ENCODE results near the gene PCNA. TPM values are rescaled to one million over a fixed set of nuclear protein-coding genes. Genes with fewer than 3 reads are reported as not detected.
A peak's percentile ranks its signal among the peaks of the same experiment; 100 is the strongest.

The PCNA gene
- total and polyA plus RNA-seq, 10 of the 15 experiments (the other 5 are each of a cell fraction or from before 2014, with no cell fraction given), result 389 to 694 (median 540) TPM

GRCh38 chr20:5127859-5128424 is 8.2 kb upstream of the PCNA start:
- TF ChIP-seq DPF2 (IDR thresholded peaks at IDR 0.05), result no peak
- TF ChIP-seq HDGF (IDR thresholded peaks at IDR 0.05), result 0 out of 2 replicates have a peak, but pooled peaks have one; percentile 3
- no peak for TF ChIP-seq NRF1 (conservative IDR thresholded peaks at IDR 0.05; ENCODE audit: low read depth, low read length)
- TF ChIP-seq IKZF2 (IDR thresholded peaks at IDR 0.05), result no peak
- TF ChIP-seq ETV6 (conservative IDR thresholded peaks at IDR 0.05 in 1 of 2, IDR thresholded peaks at IDR 0.05 in 1 of 2; ENCODE audit: borderline replicate concordance in 1 of 2, low read depth in 1 of 2), result no peak
- no peak for TF ChIP-seq ZSCAN29 (IDR thresholded peaks at IDR 0.05)
- TF ChIP-seq IKZF1 (conservative IDR thresholded peaks at IDR 0.05), result no peak
- intact Hi-C loops (cut with micrococcal nuclease; ENCODE audit: unreplicated experiment) (loop anchor here (2.0 kb wide), 2 partner anchors 43 to 321 kb away; no protein-coding TSS in a partner anchor), in situ Hi-C loops (cut with MboI) (no loop called here)
- TSS peak; percentile 80 for BruUV-seq (replicated peaks)
- Histone ChIP-seq H3K36me3 (ENCODE audit: control insufficient read depth in 2 of 2, insufficient read depth in 2 of 2, low read length in 1 of 2) (peaks cover 0 to 6% of the 10 kb centered on the region in 2 experiments; a peak in 1 of 4 replicates), H2AFZ (ENCODE audit: control insufficient read depth, low read depth, low read length) (peak overlapping the region; percentile 85), H3K27ac (ENCODE audit: control insufficient read depth, insufficient read depth) (peak overlapping the region; percentile 87), H3K4me1 (ENCODE audit: control insufficient read depth, insufficient read depth, low read length) (peaks cover 16% of the 10 kb centered on the region), H3K9me3 (replicated peaks; ENCODE audit: control insufficient read depth, insufficient read depth, low read length) (no peaks in the 10 kb centered on the region), H3K4me3 (peak overlapping the region; percentile 88), H3K27me3 (replicated peaks in 1 of 2; ENCODE audit: control insufficient read depth in 2 of 2, insufficient read depth in 2 of 2, low read length in 1 of 2) (no peaks in the 10 kb centered on the region), H3K9ac (ENCODE audit: control insufficient read depth, insufficient read depth, low read length) (peak overlapping the region; percentile 89), H4K20me1 (ENCODE audit: control insufficient read depth, insufficient read depth) (no peaks in the 10 kb centered on the region), H3K79me2 (ENCODE audit: control insufficient read depth, insufficient read depth, low read length) (peaks cover 30% of the 10 kb centered on the region), H3K4me2 (ENCODE audit: control insufficient read depth, insufficient read depth) (peak overlapping the region; percentile 94)
- POLR2A ChIA-PET, result interaction anchor here (0.7 to 2.1 kb wide), 11 partner anchors 8 to 156 kb away, joined by 3 to 30 read pairs (median 4); no protein-coding TSS in a partner anchor
- SMC1A ChIA-PET (ENCODE audit: uncharacterized antibody, unreplicated experiment), result interaction anchor here (1.0 to 6.0 kb wide), 12 partner anchors 8 to 320 kb away, joined by 3 to 229 read pairs (median 12); partner anchors contain the start of gene PCNA
- WGBS (ENCODE audit: insufficient coverage, insufficient replicate concordance, low lambda C conversion rate, missing lambda C conversion rate), result 14% methylated on average over 6 of the region's 6 CpGs
- DNase-seq (ENCODE audit: low read depth, low spot score) (no peak), FAIRE-seq (peak; percentile 91), ATAC-seq (no peak)
- CTCF ChIA-PET, result interaction anchor here (1.0 to 10.2 kb wide), 11 partner anchors 8 to 88 kb away, joined by 3 to 386 read pairs (median 20); partner anchors contain the start of gene PCNA
- RAD21 ChIA-PET (ENCODE audit: unreplicated experiment), result interaction anchor here (0.6 to 6.1 kb wide), 12 partner anchors 7 to 746 kb away, joined by 3 to 345 read pairs (median 14); no protein-coding TSS in a partner anchor
